ENCODE results near the gene CFAP46. TPM values are rescaled to one million over a fixed set of nuclear protein-coding genes. Genes with fewer than 3 reads are reported as not detected.
"Not testable (repeated sequence)": the region's sequence is repeated elsewhere in the genome, so short reads cannot be mapped to it uniquely, and the experiment has no call there.

The CFAP46 gene
- total and polyA plus RNA-seq, 9 of the 15 experiments (the other 6 are each of a cell fraction or from before 2014, with no cell fraction given), result not detected

DNA sequence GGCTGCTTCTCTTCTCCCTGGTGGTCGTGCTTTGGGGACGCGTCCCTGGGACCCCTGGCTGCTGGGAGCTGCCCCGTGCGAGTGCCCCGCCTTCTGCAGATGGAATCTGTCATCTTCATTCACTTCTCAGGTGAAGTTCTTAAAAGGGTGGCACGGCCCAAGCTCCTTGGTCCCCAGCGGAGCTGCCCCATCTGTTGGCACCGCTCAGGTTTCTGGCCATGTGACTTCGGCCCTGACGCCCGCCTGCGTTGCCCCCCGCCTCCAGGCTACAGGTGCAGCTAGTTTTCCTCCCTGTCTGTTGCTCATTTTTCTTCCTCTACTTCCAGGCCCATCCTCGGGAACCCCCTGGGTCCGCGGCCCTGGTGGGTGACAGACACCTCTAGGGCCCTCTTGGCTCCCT lies 149.6 kb downstream of the CFAP46 start:
- H3K36me3 ChIP-seq (ENCODE audit: control insufficient read depth, insufficient read depth, low read length), result no peaks in the 10 kb centered on the region
- WGBS (ENCODE audit: insufficient coverage, low coverage, missing lambda C conversion rate), result 7% methylated on average over 5 of the region's 17 CpGs
- CTCF ChIA-PET (ENCODE audit: low intra/inter-chr PET ratio), result no interaction called here
- no TSS peak for BruUV-seq (replicated peaks)
- FAIRE-seq (no peak), DNase-seq (ENCODE audit: extremely low read depth in 1 of 4, low spot score in 3 of 4) (no peak), ATAC-seq (no peak)
- no peaks in the 10 kb centered on the region for H3K79me2 ChIP-seq (ENCODE audit: control insufficient read depth, insufficient read depth, low read length)
- peaks cover 2 to 17% of the 10 kb centered on the region in 2 experiments; a peak in 3 of 5 replicates for H3K27me3 ChIP-seq (ENCODE audit: control insufficient read depth in 2 of 2, insufficient read depth in 2 of 2, low read length in 2 of 2)
- no peaks in the 10 kb centered on the region for H3K9me1 ChIP-seq (ENCODE audit: control insufficient read depth, insufficient read depth, low read length)
- in situ Hi-C loops (cut with MboI) (no loop called here), intact Hi-C loops (cut with micrococcal nuclease) (loop anchor here (10.0 kb wide), 1 partner anchor 138 kb away; no protein-coding TSS in a partner anchor)
- POLR2A ChIA-PET, result no interaction called here
- TF ChIP-seq ZNF766 (CRISPR knock-in tag; conservative IDR thresholded peaks at IDR 0.05) (no peak), ZSCAN29 (IDR thresholded peaks at IDR 0.05) (peak; percentile 84), ZNF77 (CRISPR knock-in tag; IDR thresholded peaks at IDR 0.05) (no peak)
- H2AFZ ChIP-seq (ENCODE audit: low read depth, low read length), result no peak overlapping the region
- H3K4me1 ChIP-seq (replicated peaks in 1 of 2; ENCODE audit: control insufficient read depth in 2 of 2, insufficient read depth in 2 of 2, low read length in 2 of 2), result peaks cover 0 to 11% of the 10 kb centered on the region in 2 experiments; a peak in 1 of 5 replicates
- no peak overlapping the region for H3K4me2 ChIP-seq (ENCODE audit: insufficient read depth, low read length)
- H3K27ac ChIP-seq (ENCODE audit: extremely low read depth, low read depth, low read length), result no peak overlapping the region
- no peaks in the 10 kb centered on the region for H4K20me1 ChIP-seq (replicated peaks; ENCODE audit: control insufficient read depth, insufficient read depth, low read length)
- H3K9ac ChIP-seq (ENCODE audit: insufficient read depth in 1 of 2, low read depth in 2 of 2, low read length in 2 of 2), result no peak overlapping the region
- H3K4me3 ChIP-seq, result no peak overlapping the region
- no peaks in the 10 kb centered on the region for H3K9me3 ChIP-seq (replicated peaks; ENCODE audit: control insufficient read depth, insufficient read depth, low read depth, low read length)

DNA sequence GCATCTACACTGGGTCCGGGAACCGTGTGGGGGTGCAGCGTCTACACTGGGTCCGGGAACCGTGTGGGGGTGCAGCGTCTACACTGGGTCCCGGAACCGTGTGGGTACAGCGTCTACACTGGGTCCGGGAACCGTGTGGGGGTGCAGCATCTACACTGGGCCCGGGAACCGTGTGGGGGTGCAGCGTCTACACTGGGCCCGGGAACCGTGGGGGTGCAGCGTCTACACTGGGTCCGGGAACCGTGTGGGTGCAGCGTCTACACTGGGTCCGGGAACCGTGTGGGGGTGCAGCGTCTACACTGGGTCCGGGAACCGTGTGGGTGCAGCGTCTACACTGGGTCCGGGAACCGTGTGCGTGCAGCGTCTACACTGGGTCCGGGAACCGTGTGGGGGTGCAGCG lies 150.3 kb downstream of the CFAP46 start:
- H3K36me3 ChIP-seq (ENCODE audit: control insufficient read depth, insufficient read depth, low read length); H3K79me2 ChIP-seq (ENCODE audit: control insufficient read depth, insufficient read depth, low read length); in situ Hi-C loops (cut with MboI); H3K9me1 ChIP-seq (ENCODE audit: control insufficient read depth, insufficient read depth, low read length); H3K27ac ChIP-seq (ENCODE audit: extremely low read depth, low read depth, low read length); H3K9ac ChIP-seq (ENCODE audit: insufficient read depth in 1 of 2, low read depth in 2 of 2, low read length in 2 of 2); H3K4me3 ChIP-seq; H3K9me3 ChIP-seq (replicated peaks; ENCODE audit: control insufficient read depth, insufficient read depth, low read depth, low read length); DNase-seq (ENCODE audit: extremely low read depth in 1 of 4, low spot score in 3 of 4); H2AFZ ChIP-seq (ENCODE audit: low read depth, low read length); H4K20me1 ChIP-seq (replicated peaks; ENCODE audit: control insufficient read depth, insufficient read depth, low read length); H3K4me2 ChIP-seq (ENCODE audit: insufficient read depth, low read length); POLR2A ChIA-PET; ATAC-seq; FAIRE-seq; BruUV-seq (replicated peaks): not testable (repeated sequence)
- intact Hi-C loops (cut with micrococcal nuclease), result loop anchor here (10.0 kb wide), 1 partner anchor 137 kb away; no protein-coding TSS in a partner anchor
- peaks cover 0 to 14% of the 10 kb centered on the region in 2 experiments; a peak in 2 of 5 replicates for H3K27me3 ChIP-seq (ENCODE audit: control insufficient read depth in 2 of 2, insufficient read depth in 2 of 2, low read length in 2 of 2)
- peak; percentile 86 for TF ChIP-seq ZSCAN29 (IDR thresholded peaks at IDR 0.05)
- CTCF ChIA-PET (ENCODE audit: low intra/inter-chr PET ratio), result interaction anchor here (0.6 kb wide), 1 partner anchor 138 kb away, joined by 3 read pairs; no protein-coding TSS in a partner anchor
- 31% methylated on average over 9 of the region's 33 CpGs for WGBS (ENCODE audit: insufficient coverage, low coverage, missing lambda C conversion rate)
- H3K4me1 ChIP-seq (replicated peaks in 1 of 2; ENCODE audit: control insufficient read depth in 2 of 2, insufficient read depth in 2 of 2, low read length in 2 of 2), result peaks cover 0 to 11% of the 10 kb centered on the region in 2 experiments; a peak in 1 of 5 replicates
